ENCODE measurements around the gene SDHAF4.
"Not testable (repeated sequence)": the region's sequence is repeated elsewhere in the genome, so short reads cannot be mapped to it uniquely, and the experiment has no call there.

Gene SDHAF4

DNA sequence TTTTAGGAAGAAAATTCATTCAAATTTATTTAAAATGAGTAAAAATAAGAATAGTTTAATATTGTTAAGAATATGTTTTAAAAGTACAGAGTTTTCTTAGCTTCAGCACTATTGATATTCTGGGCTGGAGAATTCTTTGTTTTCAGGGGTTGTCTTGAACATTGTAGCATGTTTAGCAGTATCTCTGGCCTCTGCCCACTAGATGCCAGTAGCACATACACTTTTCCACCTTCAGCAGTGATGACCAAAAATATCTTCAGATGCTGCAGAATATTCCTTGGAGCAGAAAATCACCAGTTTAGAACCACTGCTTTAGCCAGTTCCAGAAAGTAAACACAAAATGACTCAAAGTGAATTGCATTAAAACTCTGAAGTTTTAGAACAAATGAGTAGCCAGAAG, 19.4 kb upstream of the SDHAF4 start:
- TF ChIP-seq, protein P1, sequence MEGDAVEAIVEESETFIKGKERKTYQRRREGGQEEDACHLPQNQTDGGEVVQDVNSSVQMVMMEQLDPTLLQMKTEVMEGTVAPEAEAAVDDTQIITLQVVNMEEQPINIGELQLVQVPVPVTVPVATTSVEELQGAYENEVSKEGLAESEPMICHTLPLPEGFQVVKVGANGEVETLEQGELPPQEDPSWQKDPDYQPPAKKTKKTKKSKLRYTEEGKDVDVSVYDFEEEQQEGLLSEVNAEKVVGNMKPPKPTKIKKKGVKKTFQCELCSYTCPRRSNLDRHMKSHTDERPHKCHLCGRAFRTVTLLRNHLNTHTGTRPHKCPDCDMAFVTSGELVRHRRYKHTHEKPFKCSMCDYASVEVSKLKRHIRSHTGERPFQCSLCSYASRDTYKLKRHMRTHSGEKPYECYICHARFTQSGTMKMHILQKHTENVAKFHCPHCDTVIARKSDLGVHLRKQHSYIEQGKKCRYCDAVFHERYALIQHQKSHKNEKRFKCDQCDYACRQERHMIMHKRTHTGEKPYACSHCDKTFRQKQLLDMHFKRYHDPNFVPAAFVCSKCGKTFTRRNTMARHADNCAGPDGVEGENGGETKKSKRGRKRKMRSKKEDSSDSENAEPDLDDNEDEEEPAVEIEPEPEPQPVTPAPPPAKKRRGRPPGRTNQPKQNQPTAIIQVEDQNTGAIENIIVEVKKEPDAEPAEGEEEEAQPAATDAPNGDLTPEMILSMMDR (IDR thresholded peaks at IDR 0.05): peak; percentile 34
- H3K4me2 ChIP-seq (ENCODE audit: low read length): no peak overlapping the region
- no peaks in the 10 kb centered on the region for H3K79me2 ChIP-seq
- no peak overlapping the region for H2AFZ ChIP-seq
- no peaks in the 10 kb centered on the region for H3K36me3 ChIP-seq (ENCODE audit: control insufficient read depth, insufficient read depth, low read length)
- H3K4me1 ChIP-seq: no peaks in the 10 kb centered on the region
- H3K27me3 ChIP-seq (ENCODE audit: control insufficient read depth, insufficient read depth, low read length): no peaks in the 10 kb centered on the region
- no peak overlapping the region for H3K9ac ChIP-seq
- no peak overlapping the region for H3K27ac ChIP-seq
- no peaks in the 10 kb centered on the region for H3K9me3 ChIP-seq (ENCODE audit: control insufficient read depth, low read length)
- no peak overlapping the region for H3K4me3 ChIP-seq (ENCODE audit: low read depth, low read length)

DNA sequence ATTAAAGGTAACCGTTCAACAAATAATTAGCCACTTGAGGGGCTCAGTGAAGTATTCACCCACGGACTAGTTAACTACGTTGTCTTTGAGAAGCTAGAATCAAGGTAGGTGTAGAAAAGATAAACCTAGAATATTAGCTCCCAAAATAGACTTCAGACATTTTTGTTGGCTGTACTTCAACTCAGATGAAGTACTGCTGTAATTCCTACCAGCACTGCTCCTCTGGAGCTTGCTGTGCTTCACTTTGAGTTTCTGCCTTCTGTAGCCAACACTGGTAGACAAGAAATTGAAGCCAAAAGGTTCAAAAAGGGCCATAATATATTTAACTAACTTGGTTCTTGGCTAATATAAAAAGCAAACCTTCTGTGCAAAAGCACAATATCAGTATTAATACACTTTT, 18.8 kb upstream of the SDHAF4 start:
- no peak overlapping the region for H3K27ac ChIP-seq

DNA sequence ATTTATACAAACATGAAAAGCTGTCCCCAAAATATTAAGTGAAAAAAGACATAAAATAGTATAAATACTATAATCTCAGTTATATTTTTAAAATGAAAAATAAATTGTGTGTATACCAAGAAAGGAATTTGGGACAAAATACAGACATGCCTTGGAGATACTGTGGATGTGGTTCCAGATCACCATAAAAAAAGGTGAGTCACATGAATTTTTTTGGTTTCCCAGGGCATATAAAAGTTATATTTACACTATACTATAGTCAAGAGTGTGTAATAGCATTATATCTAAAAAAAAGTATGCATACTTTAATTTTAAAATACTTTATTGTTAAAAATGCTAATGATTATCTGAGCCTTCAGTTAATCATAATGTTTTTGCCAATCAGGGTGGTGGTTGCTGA, 17.4 kb upstream of the SDHAF4 start:
- Histone ChIP-seq H3K4me2 (ENCODE audit: low read length) (no peak overlapping the region), H3K27ac (no peak overlapping the region), H3K79me2 (no peaks in the 10 kb centered on the region), H3K4me3 (ENCODE audit: low read depth, low read length) (no peak overlapping the region), H3K4me1 (no peaks in the 10 kb centered on the region), H3K36me3 (ENCODE audit: control insufficient read depth, insufficient read depth, low read length) (no peaks in the 10 kb centered on the region), H2AFZ (no peak overlapping the region), H3K9me3 (ENCODE audit: control insufficient read depth, low read length) (no peaks in the 10 kb centered on the region), H3K9ac (no peak overlapping the region), H3K27me3 (ENCODE audit: control insufficient read depth, insufficient read depth, low read length) (no peaks in the 10 kb centered on the region)
- TF ChIP-seq, protein P1 (IDR thresholded peaks at IDR 0.05): no peak

More for the DNA sequence above, 18.8 kb upstream of the SDHAF4 start:
- Histone ChIP-seq H2AFZ (no peak overlapping the region), H3K9ac (no peak overlapping the region), H3K79me2 (no peaks in the 10 kb centered on the region), H3K4me2 (ENCODE audit: low read length) (no peak overlapping the region), H3K36me3 (ENCODE audit: control insufficient read depth, insufficient read depth, low read length) (no peaks in the 10 kb centered on the region), H3K9me3 (ENCODE audit: control insufficient read depth, low read length) (no peaks in the 10 kb centered on the region), H3K4me3 (ENCODE audit: low read depth, low read length) (no peak overlapping the region), H3K4me1 (no peaks in the 10 kb centered on the region), H3K27me3 (ENCODE audit: control insufficient read depth, insufficient read depth, low read length) (no peaks in the 10 kb centered on the region)
- TF ChIP-seq, protein P1 (IDR thresholded peaks at IDR 0.05): no peak

DNA sequence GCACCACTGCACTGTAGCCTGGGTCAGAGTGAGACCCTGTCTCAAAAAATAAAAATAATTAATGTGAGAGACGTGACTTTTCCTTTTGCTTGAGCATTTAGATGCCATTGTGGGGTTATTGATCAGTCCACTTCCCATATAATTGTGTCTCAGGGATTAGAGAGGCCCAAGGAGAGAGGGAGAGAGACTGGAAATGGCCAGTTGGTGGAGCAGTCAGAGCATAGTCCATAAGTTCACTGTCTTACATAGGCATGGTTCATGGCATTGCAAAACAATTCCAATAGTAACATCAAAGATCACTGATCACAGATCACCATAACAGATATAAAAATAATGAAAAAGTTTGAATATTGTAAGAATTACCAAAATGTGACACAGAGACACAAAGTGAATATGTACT, 15.2 kb upstream of the SDHAF4 start:
- Histone ChIP-seq H3K4me2 (ENCODE audit: low read length) (no peak overlapping the region), H3K9ac (no peak overlapping the region), H3K4me3 (ENCODE audit: low read depth, low read length) (no peak overlapping the region), H3K36me3 (ENCODE audit: control insufficient read depth, insufficient read depth, low read length) (no peaks in the 10 kb centered on the region), H3K79me2 (no peaks in the 10 kb centered on the region), H3K9me3 (ENCODE audit: control insufficient read depth, low read length) (no peaks in the 10 kb centered on the region), H3K27me3 (ENCODE audit: control insufficient read depth, insufficient read depth, low read length) (no peaks in the 10 kb centered on the region), H2AFZ (no peak overlapping the region), H3K27ac (no peak overlapping the region), H3K4me1 (no peaks in the 10 kb centered on the region)
- TF ChIP-seq, protein P1 (IDR thresholded peaks at IDR 0.05): no peak

DNA sequence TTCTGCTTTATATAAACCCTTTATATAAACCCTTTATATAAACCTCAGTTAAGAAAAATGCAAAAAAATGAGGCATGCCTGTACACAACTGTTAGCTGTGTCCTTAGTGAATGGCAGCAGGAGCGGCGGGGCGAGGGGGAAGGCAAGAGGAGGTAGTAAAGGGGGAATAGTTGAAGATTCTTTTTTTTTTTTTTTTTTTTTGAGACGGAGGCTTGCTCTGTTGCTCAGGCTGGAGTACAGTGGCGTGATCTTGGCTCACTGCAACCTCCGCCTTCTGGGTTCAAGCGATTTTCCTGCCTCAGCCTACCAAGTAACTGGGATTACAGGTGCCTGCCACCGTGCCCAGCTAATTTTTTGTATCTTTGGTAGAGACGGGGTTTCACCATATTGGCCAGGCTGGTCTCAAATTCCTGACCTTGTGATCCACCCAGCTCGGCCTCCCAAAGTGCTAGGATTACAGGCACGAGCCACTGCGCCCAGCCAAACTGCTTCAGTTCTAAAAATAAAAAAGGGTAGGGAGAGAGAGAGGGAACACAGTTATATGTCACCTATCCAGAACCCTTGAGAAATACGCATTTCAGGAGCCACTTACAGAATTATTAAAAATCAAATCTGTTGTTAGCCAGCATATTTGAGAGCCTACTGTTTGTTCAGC, 14.3 kb upstream of the SDHAF4 start:
- H3K36me3 ChIP-seq (ENCODE audit: control insufficient read depth, insufficient read depth, low read length); H3K4me2 ChIP-seq (ENCODE audit: low read length); H3K4me1 ChIP-seq; H3K79me2 ChIP-seq; H3K4me3 ChIP-seq (ENCODE audit: low read depth, low read length); H3K27ac ChIP-seq; H2AFZ ChIP-seq; H3K27me3 ChIP-seq (ENCODE audit: control insufficient read depth, insufficient read depth, low read length); H3K9ac ChIP-seq; H3K9me3 ChIP-seq (ENCODE audit: control insufficient read depth, low read length): not testable (repeated sequence)
